Loucy (cell line): ENCODE data around the gene PEX5L.
A peak's percentile ranks its signal among the peaks of the same experiment; 100 is the strongest.

Experiments used
- H2AFZ ChIP-seq: fragments of 200-600 bp; sonication (generic); 2 replicates; pipeline ENCODE4 v1.6.0; 2016; ENCODE audit warnings: antibody characterized with exemption, mild to moderate bottlenecking, low read length, moderate library complexity
- H3F3A ChIP-seq: fragments of 200-600 bp; 2 replicates; pipeline ENCODE4 v1.6.0; 2016; ENCODE audit warnings: antibody characterized with exemption, low read depth, mild to moderate bottlenecking
- H3K27me3 ChIP-seq: fragments of 200-600 bp; sonication (generic); 2 replicates; pipeline ENCODE4 v1.6.1; 2014; ENCODE audit warnings: low read length, mild to moderate bottlenecking; ENCODE audit not compliant: insufficient read depth, poor library complexity, severe bottlenecking
- H3K36me3 ChIP-seq: fragments of 200-600 bp; sonication (generic); 2 replicates; pipeline ENCODE4 v1.6.1; 2016; ENCODE audit warnings: low read length; ENCODE audit not compliant: insufficient read depth
- H3K4me1 ChIP-seq: fragments of 200-600 bp; sonication (generic); 2 replicates; pipeline ENCODE4 v1.5.1; 2014; ENCODE audit warnings: low read length, mild to moderate bottlenecking; ENCODE audit not compliant: insufficient read depth, poor library complexity, severe bottlenecking
- H3K4me2 ChIP-seq: fragments of 200-600 bp; sonication (generic); 2 replicates; pipeline ENCODE4 v1.6.0; 2014; ENCODE audit warnings: antibody characterized with exemption, low read length, low read depth, mild to moderate bottlenecking; ENCODE audit not compliant: poor library complexity, severe bottlenecking
- H3K4me3 ChIP-seq: fragments of 200-600 bp; sonication (generic); 2 replicates; pipeline ENCODE4 v1.5.1; 2014; ENCODE audit warnings: low read length, mild to moderate bottlenecking, mixed read lengths; ENCODE audit not compliant: poor library complexity, severe bottlenecking
- H3K79me2 ChIP-seq: fragments of 200-600 bp; sonication (generic); 2 replicates; pipeline ENCODE4 v1.6.1; 2014; ENCODE audit warnings: low read length; ENCODE audit not compliant: insufficient read depth
- H3K9ac ChIP-seq: fragments of 200-600 bp; sonication (generic); 2 replicates; pipeline ENCODE4 v1.6.0; 2014; ENCODE audit warnings: mild to moderate bottlenecking, low read depth, low read length, moderate library complexity; ENCODE audit not compliant: poor library complexity, severe bottlenecking
- H3K9me2 ChIP-seq: fragments of 200-600 bp; sonication (generic); replicated peaks from 2 replicates; pipeline ENCODE4 v1.6.1; 2016; ENCODE audit warnings: low read depth, low read length, mixed read lengths
- H3K9me3 ChIP-seq: fragments of 200-600 bp; sonication (generic); 2 replicates; pipeline ENCODE4 v1.6.1; 2014; ENCODE audit warnings: mild to moderate bottlenecking, antibody characterized with exemption, low read length, low read depth; ENCODE audit not compliant: insufficient read depth
- H4K20me1 ChIP-seq: fragments of 200-600 bp; sonication (generic); 2 replicates; pipeline ENCODE4 v1.6.0; 2014; ENCODE audit warnings: antibody characterized with exemption, low read length, mild to moderate bottlenecking; ENCODE audit not compliant: insufficient read depth, poor library complexity, severe bottlenecking
- CTCF ChIP-seq: fragments of 200-600 bp; sonication (generic); conservative IDR thresholded peaks from 2 replicates; pipeline ENCODE4 v1.5.1; 2014; ENCODE audit warnings: mild to moderate bottlenecking, antibody characterized with exemption, low read length
- EZH2phosphoT487 ChIP-seq: fragments of 200-600 bp; IDR thresholded peaks from 2 replicates; pipeline ENCODE4 v1.6.1; 2018; ENCODE audit warnings: antibody characterized with exemption, mild to moderate bottlenecking, moderate library complexity, borderline replicate concordance

PEX5L gene

DNA sequence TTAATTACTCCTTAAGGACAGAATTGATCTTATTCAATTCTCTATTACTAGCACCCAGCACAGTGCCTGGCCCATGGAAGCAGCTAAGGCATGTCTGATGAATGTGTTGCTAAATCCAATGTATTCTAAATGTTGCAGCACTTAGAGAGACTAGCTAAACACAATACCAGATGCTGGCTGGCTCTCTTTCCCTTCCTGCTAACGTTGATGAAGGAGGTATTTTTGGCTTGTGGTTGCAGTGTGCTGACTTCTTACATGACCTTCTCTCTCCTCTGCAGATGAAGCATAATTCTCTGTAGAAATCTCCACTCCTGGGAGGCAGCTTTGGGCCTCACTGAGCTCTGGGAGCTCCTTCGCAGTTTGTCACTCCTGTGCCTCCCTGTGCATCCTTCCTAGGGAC lies 183.6 kb downstream of the PEX5L start:
- no peak for TF ChIP-seq EZH2phosphoT487
- TF ChIP-seq CTCF, result no peak

DNA sequence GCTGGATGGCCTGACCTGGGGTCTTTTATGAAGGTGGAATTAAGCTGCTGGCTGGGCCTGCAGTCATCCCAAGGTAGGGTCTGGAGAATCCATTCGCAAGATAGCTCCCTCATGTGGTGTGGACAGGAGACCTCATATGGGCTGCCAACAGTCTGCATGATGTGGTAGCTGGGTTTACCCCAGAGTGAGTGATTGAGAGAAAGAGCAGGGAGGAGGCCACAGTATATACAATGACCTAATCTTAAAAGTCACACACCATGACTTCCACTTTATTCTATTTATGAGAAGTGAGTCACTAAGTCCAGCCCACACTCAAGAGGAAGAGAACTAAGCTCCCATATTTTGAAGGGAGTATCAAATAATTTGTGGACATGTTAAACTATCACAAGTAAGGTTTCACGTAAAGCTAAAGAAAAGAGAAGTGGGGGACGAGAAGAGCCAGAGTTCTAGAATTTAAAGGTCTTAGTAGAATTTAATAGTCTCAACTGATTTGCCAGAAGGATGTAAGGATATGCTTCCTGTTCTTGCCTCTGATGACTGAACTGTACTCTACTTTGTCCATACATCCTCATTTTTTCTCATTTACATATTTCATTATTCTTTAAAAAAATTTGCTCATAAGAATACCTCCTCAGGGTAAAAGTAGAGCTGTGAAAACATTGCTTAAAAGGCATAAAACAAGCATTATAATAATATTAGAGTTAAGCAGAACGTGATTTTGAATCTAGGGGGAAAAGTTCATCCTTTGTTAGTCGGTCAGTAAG lies 184.4 kb downstream of the PEX5L start:
- no peaks in the 10 kb centered on the region for H3K79me2 ChIP-seq
- no peaks in the 10 kb centered on the region for H3K27me3 ChIP-seq
- H3K9ac ChIP-seq, result peak overlapping the region; percentile 25
- H3F3A ChIP-seq, result no peaks in the 10 kb centered on the region
- TF ChIP-seq EZH2phosphoT487 (no peak), CTCF (peak; percentile 59)
- H3K4me2 ChIP-seq, result peak overlapping the region; percentile 61
- H3K9me3 ChIP-seq, result no peaks in the 10 kb centered on the region
- no peak overlapping the region for H3K4me3 ChIP-seq
- no peaks in the 10 kb centered on the region for H3K9me2 ChIP-seq
- H2AFZ ChIP-seq, result no peak overlapping the region; the same call in 1 of the 2 replicates
- H4K20me1 ChIP-seq, result no peaks in the 10 kb centered on the region
- no peaks in the 10 kb centered on the region for H3K36me3 ChIP-seq
- H3K4me1 ChIP-seq, result peaks cover 24% of the 10 kb centered on the region

More for the DNA sequence above, 183.6 kb downstream of the PEX5L start:
- peak overlapping the region; percentile 25 for H3K9ac ChIP-seq
- H3K79me2 ChIP-seq, result no peaks in the 10 kb centered on the region
- H3K9me2 ChIP-seq, result no peaks in the 10 kb centered on the region
- H3K9me3 ChIP-seq, result no peaks in the 10 kb centered on the region
- peak overlapping the region; percentile 61 for H3K4me2 ChIP-seq
- H3K4me1 ChIP-seq, result peaks cover 24% of the 10 kb centered on the region
- H2AFZ ChIP-seq, result peak overlapping the region; percentile 16; the same call in 1 of the 2 replicates
- no peaks in the 10 kb centered on the region for H3K27me3 ChIP-seq
- H3K36me3 ChIP-seq, result no peaks in the 10 kb centered on the region
- peak overlapping the region; percentile 5 for H3K4me3 ChIP-seq
- H4K20me1 ChIP-seq, result no peaks in the 10 kb centered on the region
- H3F3A ChIP-seq, result no peaks in the 10 kb centered on the region

- Histone ChIP-seq H3K4me2 (no peak overlapping the region), H3K4me1 (peaks cover 23% of the 10 kb centered on the region), H3K4me3 (no peak overlapping the region), H3K79me2 (no peaks in the 10 kb centered on the region), H4K20me1 (no peaks in the 10 kb centered on the region), H3F3A (no peaks in the 10 kb centered on the region), H3K9ac (no peak overlapping the region), H3K36me3 (no peaks in the 10 kb centered on the region), H3K9me3 (no peaks in the 10 kb centered on the region), H3K9me2 (no peaks in the 10 kb centered on the region), H2AFZ (no peak overlapping the region), H3K27me3 (no peaks in the 10 kb centered on the region)
- no peak for TF ChIP-seq CTCF
- no peak for TF ChIP-seq EZH2phosphoT487
Measured at GRCh38 chr3:179848711-179849110, 188.0 kb downstream of the PEX5L start.
